HS-5 (cell line): ENCODE results near the gene MACO1.
"Not testable (repeated sequence)": the region's sequence is repeated elsewhere in the genome, so short reads cannot be mapped to it uniquely, and the experiment has no call there.

ENCODE experiments used
- DNase-seq: peaks from one replicate; pipeline ENCODE4 v3.0.0-alpha.2; 2012; ENCODE audit warnings: low read depth

MACO1 gene, protein sequence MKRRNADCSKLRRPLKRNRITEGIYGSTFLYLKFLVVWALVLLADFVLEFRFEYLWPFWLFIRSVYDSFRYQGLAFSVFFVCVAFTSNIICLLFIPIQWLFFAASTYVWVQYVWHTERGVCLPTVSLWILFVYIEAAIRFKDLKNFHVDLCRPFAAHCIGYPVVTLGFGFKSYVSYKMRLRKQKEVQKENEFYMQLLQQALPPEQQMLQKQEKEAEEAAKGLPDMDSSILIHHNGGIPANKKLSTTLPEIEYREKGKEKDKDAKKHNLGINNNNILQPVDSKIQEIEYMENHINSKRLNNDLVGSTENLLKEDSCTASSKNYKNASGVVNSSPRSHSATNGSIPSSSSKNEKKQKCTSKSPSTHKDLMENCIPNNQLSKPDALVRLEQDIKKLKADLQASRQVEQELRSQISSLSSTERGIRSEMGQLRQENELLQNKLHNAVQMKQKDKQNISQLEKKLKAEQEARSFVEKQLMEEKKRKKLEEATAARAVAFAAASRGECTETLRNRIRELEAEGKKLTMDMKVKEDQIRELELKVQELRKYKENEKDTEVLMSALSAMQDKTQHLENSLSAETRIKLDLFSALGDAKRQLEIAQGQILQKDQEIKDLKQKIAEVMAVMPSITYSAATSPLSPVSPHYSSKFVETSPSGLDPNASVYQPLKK

GRCh38 chr1:25430073-25430966, at the start of gene MACO1:
Gene MACO1, plus strand, starts transcription at chr1:25430897. Its CDS starts 202 bp downstream, at chr1:25431099.
- peak; percentile 95 for DNase-seq

DNA sequence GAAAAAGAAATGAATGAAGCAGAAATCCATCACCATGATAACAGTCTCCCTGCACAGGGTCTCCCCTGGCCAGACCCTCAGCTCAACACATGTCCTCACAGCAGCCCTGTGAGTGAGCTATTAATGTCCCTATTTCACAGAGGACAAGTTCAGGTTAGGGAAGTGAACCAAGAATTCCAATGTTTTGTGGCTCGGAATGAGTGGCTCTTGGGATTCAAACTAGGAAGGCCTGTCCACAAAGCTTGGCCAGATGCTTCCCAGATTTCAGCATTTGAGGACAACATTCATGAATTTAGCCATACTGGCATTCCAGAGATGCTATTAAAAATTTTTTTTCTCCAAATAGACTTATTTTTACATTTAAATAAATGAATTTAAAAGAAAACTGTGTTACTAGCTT, 48.2 kb upstream of the MACO1 start:
- DNase-seq, result not testable (repeated sequence)

- DNase-seq, result peak; percentile 69
These were observed 47.6 kb upstream of the MACO1 start for GRCh38 chr1:25383090-25383489.

- DNase-seq, result not testable (repeated sequence)
These were observed 46.8 kb upstream of the MACO1 start for GRCh38 chr1:25383875-25384274.

DNA sequence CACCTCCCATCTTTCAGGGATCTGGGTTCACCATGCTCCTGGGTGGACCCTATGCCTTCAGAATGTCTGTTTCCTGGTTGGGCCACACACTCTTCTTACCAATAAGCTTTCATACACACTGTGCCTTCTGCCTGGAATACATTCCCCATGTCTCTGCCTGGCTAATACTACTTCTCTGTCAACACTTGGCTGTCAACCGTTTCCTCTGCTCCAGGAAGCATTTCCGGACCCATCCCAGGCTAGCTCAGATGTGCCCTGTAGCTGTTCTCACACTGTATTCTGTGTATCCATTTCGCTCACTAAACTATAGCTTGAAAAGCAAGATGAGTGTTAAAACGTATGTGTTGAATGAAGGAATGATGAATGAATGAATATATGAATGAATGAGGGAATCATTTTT, 43.6 kb upstream of the MACO1 start:
- DNase-seq, result not testable (repeated sequence)

GRCh38 chr1:25388691-25389090, 42.0 kb upstream of the MACO1 start:
- DNase-seq, result not testable (repeated sequence)

- DNase-seq, result not testable (repeated sequence)
These were observed 41.0 kb upstream of the MACO1 start for GRCh38 chr1:25389721-25390120.

DNA sequence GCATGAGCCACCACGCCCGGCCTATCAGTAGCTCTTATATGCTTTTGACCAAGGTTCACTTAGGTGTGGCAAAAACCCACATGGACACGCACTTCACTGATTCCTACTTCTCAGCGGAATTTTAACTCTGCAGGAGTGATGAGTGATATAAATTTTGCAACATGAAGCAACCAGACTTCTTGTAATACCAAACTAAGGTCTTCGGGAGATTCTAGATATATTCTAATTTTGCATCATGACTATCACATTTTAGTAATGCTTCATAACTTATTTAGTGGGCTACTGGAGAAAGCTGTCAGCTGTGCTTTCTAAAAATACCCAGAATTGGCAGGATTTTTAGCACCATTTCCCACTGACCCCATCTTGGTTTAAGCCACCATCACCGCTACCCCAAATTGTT, 37.9 kb upstream of the MACO1 start:
- no peak for DNase-seq

GRCh38 chr1:25397549-25397948, 33.1 kb upstream of the MACO1 start:
- DNase-seq, result not testable (repeated sequence)

- not testable (repeated sequence) for DNase-seq
These were observed 32.6 kb upstream of the MACO1 start for GRCh38 chr1:25398079-25398478.

- not testable (repeated sequence) for DNase-seq
These were observed 27.5 kb upstream of the MACO1 start for GRCh38 chr1:25402947-25403803.

GRCh38 chr1:25405731-25406305, 24.9 kb upstream of the MACO1 start:
- not testable (repeated sequence) for DNase-seq

DNA sequence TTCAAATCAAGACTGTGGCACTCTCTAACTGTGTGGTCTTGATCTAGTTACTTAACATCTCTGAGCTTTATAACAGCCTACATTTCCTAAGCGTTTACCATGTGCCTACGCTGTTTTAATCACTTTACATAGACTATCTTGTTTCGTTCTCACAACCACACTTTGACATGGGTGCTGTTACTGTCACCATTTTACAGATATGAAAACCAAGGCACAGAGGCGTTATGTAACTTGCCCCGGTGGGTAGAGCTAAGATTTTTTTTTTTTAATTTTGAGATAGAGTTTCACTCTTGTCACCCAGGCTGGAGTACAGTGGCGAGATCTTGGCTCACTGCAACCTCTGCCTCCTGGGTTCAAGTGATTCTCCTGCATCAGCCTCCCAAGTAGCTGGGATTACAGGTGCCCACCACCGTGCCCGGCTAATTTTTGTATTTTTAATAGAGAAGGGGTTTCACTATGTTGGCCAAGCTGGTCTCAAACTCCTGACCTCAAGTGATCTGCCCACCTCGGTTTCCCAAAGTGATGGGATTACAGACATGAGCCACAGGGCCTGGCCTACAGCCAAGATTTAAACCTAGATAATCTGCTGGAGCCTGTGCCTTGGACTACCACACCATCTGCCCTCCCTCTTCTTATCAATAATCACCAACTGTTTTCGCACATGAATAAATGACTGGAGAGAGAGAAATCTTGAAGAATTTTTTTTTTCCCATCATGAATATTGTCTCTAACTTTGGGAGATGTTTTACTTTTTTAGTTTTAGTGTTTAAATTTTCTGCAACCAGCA, 20.9 kb upstream of the MACO1 start:
- DNase-seq, result not testable (repeated sequence)

GRCh38 chr1:25412872-25413623, 17.6 kb upstream of the MACO1 start:
- DNase-seq, result not testable (repeated sequence)

DNA sequence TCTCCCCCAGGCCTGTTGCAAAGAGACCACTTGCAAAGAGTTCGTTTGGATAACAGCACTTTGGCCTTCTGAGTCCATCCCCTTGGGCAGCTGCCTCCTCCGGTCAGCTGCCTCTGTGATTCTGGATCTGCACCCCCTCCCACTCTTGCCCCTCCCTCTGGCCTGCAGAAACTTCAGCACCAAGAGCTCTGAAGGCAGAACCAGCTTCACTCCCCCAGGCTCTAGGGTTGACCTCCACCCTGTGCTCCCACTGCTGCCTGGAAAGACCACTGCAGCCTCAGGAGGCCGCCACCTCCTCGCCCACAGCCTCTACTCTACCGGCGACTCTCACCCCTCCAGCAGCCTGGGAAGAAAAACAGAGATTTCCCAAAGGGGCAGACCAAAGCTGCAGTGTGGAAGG, 16.5 kb upstream of the MACO1 start:
- not testable (repeated sequence) for DNase-seq

- DNase-seq, result not testable (repeated sequence)
These were observed 16.1 kb upstream of the MACO1 start for GRCh38 chr1:25414578-25414977.

- not testable (repeated sequence) for DNase-seq
These were observed 13.4 kb upstream of the MACO1 start for GRCh38 chr1:25417280-25417679.

GRCh38 chr1:25419339-25419738, 11.4 kb upstream of the MACO1 start:
- DNase-seq, result not testable (repeated sequence)

- DNase-seq, result not testable (repeated sequence)
These were observed 10.0 kb upstream of the MACO1 start, which contains the start of gene RHCE for GRCh38 chr1:25420715-25421114. Gene RHCE, minus strand, starts transcription at chr1:25420825. Its CDS starts 39 bp downstream, at chr1:25420786.
